T-helper 1 cell treated with Interleukin-12 subunit alpha and Interleukin-12 subunit beta and Interleukin-4 antibody, amounts not matched to agents 30 μg/mL and 1 μg/mL, for 36 hours (primary cell): ENCODE data around the gene TTLL8.

Experiments used
- H3K27ac Mint-ChIP-seq: one replicate; pipeline ENCODE4 v1.8.0; 2021; ENCODE audit warnings: mild to moderate bottlenecking, mixed read lengths
- H3K27me3 Mint-ChIP-seq: one replicate; pipeline ENCODE4 v1.8.0; 2021; ENCODE audit warnings: low read depth, mixed read lengths
- H3K36me3 Mint-ChIP-seq: one replicate; pipeline ENCODE4 v1.8.0; 2021; ENCODE audit warnings: low read depth, mixed read lengths
- H3K4me1 Mint-ChIP-seq: one replicate; pipeline ENCODE4 v1.8.0; 2021; ENCODE audit warnings: low read depth, mixed read lengths
- H3K4me3 Mint-ChIP-seq: one replicate; pipeline ENCODE4 v1.8.0; 2021; ENCODE audit warnings: mild to moderate bottlenecking, moderate library complexity, mixed read lengths
- H3K9me3 Mint-ChIP-seq: one replicate; pipeline ENCODE4 v1.8.0; 2021; ENCODE audit warnings: mixed read lengths

Gene TTLL8

GRCh38 chr22:50032109-50032871, 25.8 kb downstream of the TTLL8 start:
- no peaks in the 10 kb centered on the region for H3K36me3 Mint-ChIP-seq
- H3K4me3 Mint-ChIP-seq, result no peak overlapping the region
- peaks cover 4% of the 10 kb centered on the region for H3K4me1 Mint-ChIP-seq
- no peak overlapping the region for H3K27ac Mint-ChIP-seq
- no peaks in the 10 kb centered on the region for H3K9me3 Mint-ChIP-seq
- peaks cover under 1% of the 10 kb centered on the region for H3K27me3 Mint-ChIP-seq

GRCh38 chr22:50031189-50032091, 26.7 kb downstream of the TTLL8 start:
- Mint-ChIP-seq H3K4me1 (peaks cover 4% of the 10 kb centered on the region), H3K9me3 (no peaks in the 10 kb centered on the region), H3K36me3 (no peaks in the 10 kb centered on the region), H3K27me3 (no peaks in the 10 kb centered on the region), H3K4me3 (no peak overlapping the region), H3K27ac (no peak overlapping the region)

GRCh38 chr22:50030297-50031188, 27.6 kb downstream of the TTLL8 start:
- Mint-ChIP-seq H3K27ac (no peak overlapping the region), H3K27me3 (no peaks in the 10 kb centered on the region), H3K36me3 (no peaks in the 10 kb centered on the region), H3K9me3 (no peaks in the 10 kb centered on the region), H3K4me3 (no peak overlapping the region), H3K4me1 (peaks cover 4% of the 10 kb centered on the region)

- Mint-ChIP-seq H3K27me3 (peaks cover 6% of the 10 kb centered on the region), H3K4me1 (peaks cover 3% of the 10 kb centered on the region), H3K9me3 (no peaks in the 10 kb centered on the region), H3K36me3 (no peaks in the 10 kb centered on the region), H3K4me3 (no peak overlapping the region), H3K27ac (no peak overlapping the region)
Measured at GRCh38 chr22:50027639-50028537, 30.2 kb downstream of the TTLL8 start.

- Mint-ChIP-seq H3K4me3 (no peak overlapping the region), H3K27ac (no peak overlapping the region), H3K4me1 (peaks cover 3% of the 10 kb centered on the region), H3K36me3 (no peaks in the 10 kb centered on the region), H3K9me3 (no peaks in the 10 kb centered on the region), H3K27me3 (peaks cover 6% of the 10 kb centered on the region)
Measured at GRCh38 chr22:50025993-50026392, 32.1 kb downstream of the TTLL8 start.

- no peak overlapping the region for H3K4me3 Mint-ChIP-seq
- H3K9me3 Mint-ChIP-seq, result peaks cover 4% of the 10 kb centered on the region
- H3K4me1 Mint-ChIP-seq, result peaks cover 11% of the 10 kb centered on the region
- no peak overlapping the region for H3K27ac Mint-ChIP-seq
- H3K27me3 Mint-ChIP-seq, result peaks cover 6% of the 10 kb centered on the region
- H3K36me3 Mint-ChIP-seq, result no peaks in the 10 kb centered on the region
Measured at GRCh38 chr22:50022171-50022819, 35.8 kb downstream of the TTLL8 start.

- H3K36me3 Mint-ChIP-seq, result no peaks in the 10 kb centered on the region
- peaks cover 11% of the 10 kb centered on the region for H3K4me1 Mint-ChIP-seq
- H3K4me3 Mint-ChIP-seq, result no peak overlapping the region
- no peak overlapping the region for H3K27ac Mint-ChIP-seq
- peaks cover 4% of the 10 kb centered on the region for H3K9me3 Mint-ChIP-seq
- H3K27me3 Mint-ChIP-seq, result peaks cover 6% of the 10 kb centered on the region
Measured at GRCh38 chr22:50020606-50021005, 37.5 kb downstream of the TTLL8 start.

- Mint-ChIP-seq H3K9me3 (peaks cover 4% of the 10 kb centered on the region), H3K4me1 (peaks cover 11% of the 10 kb centered on the region), H3K36me3 (no peaks in the 10 kb centered on the region), H3K27ac (no peak overlapping the region), H3K27me3 (no peaks in the 10 kb centered on the region), H3K4me3 (no peak overlapping the region)
Measured at GRCh38 chr22:50019316-50019715, 38.8 kb downstream of the TTLL8 start.

GRCh38 chr22:50018608-50019285, 39.4 kb downstream of the TTLL8 start:
- no peak overlapping the region for H3K27ac Mint-ChIP-seq
- H3K27me3 Mint-ChIP-seq, result no peaks in the 10 kb centered on the region
- H3K4me1 Mint-ChIP-seq, result peaks cover 11% of the 10 kb centered on the region
- no peaks in the 10 kb centered on the region for H3K36me3 Mint-ChIP-seq
- no peak overlapping the region for H3K4me3 Mint-ChIP-seq
- H3K9me3 Mint-ChIP-seq, result peaks cover 4% of the 10 kb centered on the region

- Mint-ChIP-seq H3K9me3 (peaks cover 4% of the 10 kb centered on the region), H3K4me1 (peaks cover 11% of the 10 kb centered on the region), H3K27ac (no peak overlapping the region), H3K4me3 (no peak overlapping the region), H3K36me3 (no peaks in the 10 kb centered on the region), H3K27me3 (no peaks in the 10 kb centered on the region)
Measured at GRCh38 chr22:50017701-50018224, 40.3 kb downstream of the TTLL8 start.

- Mint-ChIP-seq H3K27me3 (peaks cover 3% of the 10 kb centered on the region), H3K27ac (no peak overlapping the region), H3K9me3 (peaks cover 4% of the 10 kb centered on the region), H3K4me1 (peaks cover 11% of the 10 kb centered on the region), H3K4me3 (no peak overlapping the region), H3K36me3 (no peaks in the 10 kb centered on the region)
Measured at GRCh38 chr22:50016988-50017700, 41.0 kb downstream of the TTLL8 start.

- peaks cover 17% of the 10 kb centered on the region for H3K4me1 Mint-ChIP-seq
- H3K36me3 Mint-ChIP-seq, result no peaks in the 10 kb centered on the region
- no peak overlapping the region for H3K27ac Mint-ChIP-seq
- H3K4me3 Mint-ChIP-seq, result no peak overlapping the region
- H3K27me3 Mint-ChIP-seq, result peaks cover 10% of the 10 kb centered on the region
- peaks cover 4% of the 10 kb centered on the region for H3K9me3 Mint-ChIP-seq
Measured at GRCh38 chr22:50016308-50016987, 41.6 kb downstream of the TTLL8 start.
